GM10248 (cell line): ENCODE results near the gene GPSM3.

Source experiments
- CTCF ChIA-PET: fragments of 300-600 bp; sonication (Branson Sonifier 250); formaldehyde crosslinking; extraction: SDS; loops from one replicate; lab custom pipeline; 2021; ENCODE audit warnings: antibody characterized with exemption; lab: Yijun Ruan, JAX
- POLR2A ChIA-PET: fragments of 350-650 bp; sonication (Branson Sonifier 250); formaldehyde crosslinking; extraction: SDS; loops from one replicate; lab custom pipeline; 2020; ENCODE audit warnings: antibody characterized with exemption; lab: Yijun Ruan, JAX
- DNase-seq: peaks from one replicate; pipeline ENCODE4 v3.0.0; 2012; ENCODE audit errors: extremely low spot score
- CTCF ChIP-seq: IDR thresholded peaks from 2 replicates; pipeline ENCODE4 v1.5.1; 2012; ENCODE audit warnings: mild to moderate bottlenecking, low read depth; ENCODE audit errors: extremely low read depth, missing control alignments, control extremely low read depth

GPSM3 gene

GRCh38 chr6:32178547-32179440, 13.6 kb downstream of the GPSM3 start:
- CTCF ChIA-PET = interaction anchor here (1.7 to 1.8 kb wide), 2 partner anchors 12 to 17 kb away, joined by 3 to 9 read pairs; partner anchors contain the start of gene PBX2
- POLR2A ChIA-PET = interaction anchor here (1.0 kb wide), 1 partner anchor 11 kb away, joined by 3 read pairs; the partner anchor contains the start of gene PBX2
- no peak for DNase-seq
- no peak for TF ChIP-seq CTCF

GRCh38 chr6:32177788-32178546, 14.5 kb downstream of the GPSM3 start, which contains the start of gene RNF5:
RNF5 (plus strand) TSS chr6:32178405; CDS start chr6:32178512, 107 bp downstream.
- TF ChIP-seq CTCF = no peak
- ChIA-PET CTCF (interaction anchor here (1.1 to 1.7 kb wide), 2 partner anchors 12 to 18 kb away, joined by 3 to 4 read pairs; partner anchors contain the start of gene PBX2), POLR2A (interaction anchor here (0.6 to 1.7 kb wide), 3 partner anchors 12 to 48 kb away, joined by 3 to 5 read pairs (median 3); partner anchors contain the start of genes FKBPL, GPSM3 and PBX2)
- peak; percentile 94 for DNase-seq

GRCh38 chr6:32177183-32177787, 15.2 kb downstream of the GPSM3 start:
- POLR2A ChIA-PET = interaction anchor here (0.6 to 1.7 kb wide), 3 partner anchors 13 to 47 kb away, joined by 3 to 5 read pairs (median 3); partner anchors contain the start of genes FKBPL, GPSM3 and PBX2
- CTCF ChIA-PET = interaction anchor here (1.1 kb wide), 1 partner anchor 19 kb away, joined by 4 read pairs; no protein-coding TSS in a partner anchor
- DNase-seq = no peak
- no peak for TF ChIP-seq CTCF

GRCh38 chr6:32176476-32177182, 15.8 kb downstream of the GPSM3 start:
- TF ChIP-seq CTCF = no peak
- POLR2A ChIA-PET = interaction anchor here (1.7 kb wide), 1 partner anchor 16 kb away, joined by 5 read pairs; the partner anchor contains the start of gene GPSM3
- CTCF ChIA-PET = interaction anchor here (1.0 to 1.4 kb wide), 2 partner anchors 16 to 19 kb away, joined by 3 to 4 read pairs; partner anchors contain the start of gene GPSM3
- DNase-seq = no peak

GRCh38 chr6:32175711-32176475, 16.6 kb downstream of the GPSM3 start, which contains the start of gene AGPAT1:
AGPAT1 (minus strand) TSS chr6:32176084; CDS start chr6:32171496, 4,588 bp downstream.
- CTCF ChIA-PET = interaction anchor here (1.0 to 1.4 kb wide), 2 partner anchors 16 to 20 kb away, joined by 3 to 4 read pairs; partner anchors contain the start of gene GPSM3
- POLR2A ChIA-PET = interaction anchor here (0.6 to 1.7 kb wide), 2 partner anchors 17 to 22 kb away, joined by 3 to 5 read pairs; partner anchors contain the start of gene GPSM3
- TF ChIP-seq CTCF = no peak

More at GRCh38 chr6:32175711-32176475, 16.6 kb downstream of the GPSM3 start, which contains the start of gene AGPAT1:
- DNase-seq = peak; percentile 99
